Heart right ventricle (tissue), 16 donors: ENCODE results near the gene GALNT13. TPM values are rescaled to one million over a fixed set of nuclear protein-coding genes. Genes with fewer than 3 reads are reported as not detected.

ENCODE experiments used
- ATAC-seq, 8 donors: fragments of 200-7000 bp; cut with Tn5 transposase; one replicate each; pipeline ENCODE4 v1.9.1; 2020; ENCODE audit warnings: mild to moderate bottlenecking in 8 of 8, moderate library complexity in 8 of 8, moderate number of reproducible peaks in 1 of 8
- DNase-seq, 2 donors: peaks; one replicate each; pipeline ENCODE4 v3.0.0-alpha.2; 2020
- H3K27ac ChIP-seq, 10 donors: fragments of 200-600 bp; sonication (generic) in 2 of 10; one replicate each; pipeline versions ENCODE4 v1.5.0 to v1.8.0; 2020 to 2022; ENCODE audit warnings: mild to moderate bottlenecking in 3 of 10
- H3K27me3 ChIP-seq, 7 donors: fragments of 200-600 bp; one replicate each; pipeline ENCODE4 v1.8.0; 2021 to 2022; ENCODE audit warnings: mild to moderate bottlenecking in 2 of 7
- H3K36me3 ChIP-seq, 9 donors: fragments of 200-600 bp; sonication (generic) in 1 of 9; one replicate each; pipeline versions ENCODE4 v1.5.0 to v1.8.0; 2020 to 2022; ENCODE audit warnings: mild to moderate bottlenecking in 2 of 9
- H3K4me1 ChIP-seq, 9 donors: fragments of 200-600 bp; sonication (generic) in 1 of 9; one replicate each; pipeline versions ENCODE4 v1.5.0 to v1.8.0; 2020 to 2022; ENCODE audit warnings: mild to moderate bottlenecking in 4 of 9
- H3K4me3 ChIP-seq, 10 donors: fragments of 200-600 bp; sonication (generic) in 2 of 10; one replicate each; pipeline versions ENCODE4 v1.5.0 to v1.8.0; 2020 to 2022; ENCODE audit warnings: mild to moderate bottlenecking in 7 of 10, moderate library complexity in 2 of 10
- H3K9me3 ChIP-seq, 11 donors: fragments of 200-600 bp in 10 of 11; sonication (generic) in 2 of 11; one replicate each; pipeline versions ENCODE4 v1.5.0 to v1.8.0; 2013 to 2022; ENCODE audit warnings: mild to moderate bottlenecking in 2 of 11, control low read depth in 1 of 11, moderate library complexity in 1 of 11
- CTCF ChIP-seq, 9 donors: fragments of 200-600 bp; sonication (generic) in 2 of 9; IDR thresholded peaks; one replicate each; pipeline versions ENCODE4 v1.5.0 to v1.8.0; 2021 to 2022; ENCODE audit warnings: antibody characterized with exemption in 9 of 9, mild to moderate bottlenecking in 5 of 9, moderate library complexity in 1 of 9
- WGBS, 2 donors: extraction: QIAGEN DNeasy Blood & Tissue Kit; methylation state at CpG; one replicate each; pipeline ENCODE4 v1.1.7; 2013; ENCODE audit warnings: inconsistent platforms in 1 of 2; 5-methylcytosine and 5-hydroxymethylcytosine counted together
- intact Hi-C, 10 donors: fragments of 100-400 bp; cut with DNase I; formaldehyde crosslinking; loops; one replicate each; pipeline versions ENCODE4 v1.11.1 to v1.14.2; 2022
- polyA plus RNA-seq, 2 donors: library from polyadenylated mRNA; stranded (reverse); fragments of 200-250 nt; gene quantifications; one replicate each; pipeline ENCODE4 v1.2.3, GENCODE V29; 2013
- total RNA-seq, 10 donors: library from RNA; stranded (reverse); fragmentation: NEBNext Ultra II Directional in 3 of 10; extraction: Animal tissue kit (Norgen Biotek cat#: 25700) in 3 of 10; gene quantifications; one replicate each; pipeline versions ENCODE4 v1.2.1 to v1.2.4, GENCODE V29; 2021 to 2023
- donor health status: Arrhythmogenic right ventricular cardiomyopathy.
- donor health status: ischemic (EF 13 %, LVEDD 7.1; RV severe dilation, severe dysfunction).
- donor health status: healthy with polysubstance abuse.
- donor health status: DM: no; HTN: yes; CAD: no.
- donor health status: DM: no; HTN: no; CAD: no.
- donor health status: ischemic (EF 25% LVEDD 6.9; RV normal size, moderate dysfunction).
- donor health status: ischemic (EF 25% LVEDD 5.7; RV mildly dilated, moderate dysfunction).
- donor health status: healthy.
- donor health status: DM: yes; HTN: yes; CAD: no.
- donor health status: Ischemic cardiomyopathy.
- donor health status: ischemic (EF 35%, LVEDD 5.7; RV mildly dilated, moderate dysfunction).
- donor health status: nonischemic (EF 11% LVEDD 7.7; RV severe dilation, severe dysfunction).
- donor health status: DM: yes; HTN: yes; CAD: no.
- donor health status: PGD.
- donor health status: ischemic (EF 29% LVEDD 5.4; RV normal size, mild dysfunction).
- donor health status: nonischemic (EF 23%, LVEDD 6.1; RV moderate dilation, normal function).

GALNT13 gene
- total and polyA plus RNA-seq, 12 donors = 0.01 to 0.30 (median 0.05) TPM; not detected in 9

- intact Hi-C loops = no loop called here
- DNase-seq = no peak
- Histone ChIP-seq H3K9me3 (peaks cover 0 to 9% (median 0%) of the 10 kb centered on the region in 11 donors), H3K27me3 (no peaks in the 10 kb centered on the region), H3K27ac (no peak overlapping the region), H3K4me1 (no peaks in the 10 kb centered on the region), H3K4me3 (no peak overlapping the region), H3K36me3 (no peaks in the 10 kb centered on the region)
- 71 to 78% methylated on average over 2 of the region's 2 CpGs for WGBS, 2 donors
- ATAC-seq = no peak
- TF ChIP-seq CTCF (IDR thresholded peaks at IDR 0.05) = no peak
Observed at GRCh38 chr2:154093856-154094255, 222.1 kb downstream of the GALNT13 start.

GRCh38 chr2:154097833-154098398, 226.2 kb downstream of the GALNT13 start:
- no peak for DNase-seq
- 70 to 83% methylated on average over 4 of the region's 4 CpGs for WGBS, 2 donors
- intact Hi-C loops = no loop called here

GRCh38 chr2:154120706-154121105, 249.0 kb downstream of the GALNT13 start:
- DNase-seq (no peak), ATAC-seq (no peak)
- H3K4me3 ChIP-seq = no peak overlapping the region
- H3K36me3 ChIP-seq = no peaks in the 10 kb centered on the region
- H3K27ac ChIP-seq = no peak overlapping the region
- H3K9me3 ChIP-seq = peaks cover 0 to 55% (median 15%) of the 10 kb centered on the region in 11 donors
- H3K27me3 ChIP-seq = no peaks in the 10 kb centered on the region
- WGBS, 2 donors = 52 to 55% methylated on average over 2 of the region's 2 CpGs
- intact Hi-C loops = no loop called here
- H3K4me1 ChIP-seq = no peaks in the 10 kb centered on the region
- no peak for TF ChIP-seq CTCF (IDR thresholded peaks at IDR 0.05)

More at GRCh38 chr2:154097833-154098398, 226.2 kb downstream of the GALNT13 start:
- Histone ChIP-seq H3K4me1 (no peaks in the 10 kb centered on the region), H3K27me3 (no peaks in the 10 kb centered on the region), H3K4me3 (no peak overlapping the region), H3K27ac (no peak overlapping the region), H3K36me3 (no peaks in the 10 kb centered on the region), H3K9me3 (peaks cover 0 to 24% (median 0%) of the 10 kb centered on the region in 11 donors)
- no peak for ATAC-seq
- TF ChIP-seq CTCF (IDR thresholded peaks at IDR 0.05) = no peak

- TF ChIP-seq CTCF (IDR thresholded peaks at IDR 0.05) = no peak
- peaks cover 0 to 17% (median under 1%) of the 10 kb centered on the region in 11 donors for H3K9me3 ChIP-seq
- H3K27me3 ChIP-seq = no peaks in the 10 kb centered on the region
- no peak overlapping the region for H3K27ac ChIP-seq
- intact Hi-C loops = no loop called here
- no peaks in the 10 kb centered on the region for H3K36me3 ChIP-seq
- ATAC-seq = no peak
- H3K4me3 ChIP-seq = no peak overlapping the region
- no peaks in the 10 kb centered on the region for H3K4me1 ChIP-seq
- DNase-seq = no peak
Observed at GRCh38 chr2:154125891-154126290, 254.2 kb downstream of the GALNT13 start.
